Measurements from ENCODE around the gene SYT5.
"Not testable (repeated sequence)": the region's sequence is repeated elsewhere in the genome, so short reads cannot be mapped to it uniquely, and the experiment has no call there.

SYT5 gene

GRCh38 chr19:55208880-55209692 is 29.0 kb upstream of the SYT5 start, which contains the start of gene PTPRH:
PTPRH (minus strand) TSS chr19:55209501; CDS start chr19:55209433, 68 bp downstream.
- no peak for DNase-seq (ENCODE audit: low read depth in 1 of 2, low spot score in 1 of 2)

GRCh38 chr19:55206664-55207500 is 26.8 kb upstream of the SYT5 start:
- DNase-seq (ENCODE audit: low read depth in 1 of 2, low spot score in 1 of 2), result peak in 1 of 2 donors; percentile 32

- not testable (repeated sequence) for DNase-seq (ENCODE audit: low read depth in 1 of 2, low spot score in 1 of 2)
Observed at GRCh38 chr19:55202199-55202598, 22.1 kb upstream of the SYT5 start.

GRCh38 chr19:55199620-55200204 is 19.6 kb upstream of the SYT5 start:
- DNase-seq (ENCODE audit: low read depth in 1 of 2, low spot score in 1 of 2), result no peak

- no peak for DNase-seq (ENCODE audit: low read depth in 1 of 2, low spot score in 1 of 2)
Observed at GRCh38 chr19:55198651-55199050, 18.6 kb upstream of the SYT5 start.

- no peak for DNase-seq (ENCODE audit: low read depth in 1 of 2, low spot score in 1 of 2)
Observed at GRCh38 chr19:55197528-55197927, 17.4 kb upstream of the SYT5 start.

GRCh38 chr19:55196803-55197202 is 16.7 kb upstream of the SYT5 start:
- DNase-seq (ENCODE audit: low read depth in 1 of 2, low spot score in 1 of 2), result no peak

GRCh38 chr19:55193481-55193880 is 13.4 kb upstream of the SYT5 start:
- DNase-seq (ENCODE audit: low read depth in 1 of 2, low spot score in 1 of 2), result no peak

- DNase-seq (ENCODE audit: low read depth in 1 of 2, low spot score in 1 of 2), result no peak
Observed at GRCh38 chr19:55189403-55189835, 9.3 kb upstream of the SYT5 start.

GRCh38 chr19:55188625-55189024 is 8.5 kb upstream of the SYT5 start:
- DNase-seq (ENCODE audit: low read depth in 1 of 2, low spot score in 1 of 2), result no peak

- DNase-seq (ENCODE audit: low read depth in 1 of 2, low spot score in 1 of 2), result no peak
Observed at GRCh38 chr19:55186080-55186479, 6.0 kb upstream of the SYT5 start.

GRCh38 chr19:55181740-55182139 is 1.7 kb upstream of the SYT5 start:
- DNase-seq (ENCODE audit: low read depth in 1 of 2, low spot score in 1 of 2), result no peak

- DNase-seq (ENCODE audit: low read depth in 1 of 2, low spot score in 1 of 2), result peak; percentile 81 to 86
Observed at GRCh38 chr19:55178781-55179599, 1.1 kb downstream of the SYT5 start.

- no peak for DNase-seq (ENCODE audit: low read depth in 1 of 2, low spot score in 1 of 2)
Observed at GRCh38 chr19:55176076-55176475, 4.0 kb downstream of the SYT5 start.

- DNase-seq (ENCODE audit: low read depth in 1 of 2, low spot score in 1 of 2), result no peak
Observed at GRCh38 chr19:55175117-55175867, 4.8 kb downstream of the SYT5 start.

GRCh38 chr19:55174425-55175116 is 5.5 kb downstream of the SYT5 start:
- DNase-seq (ENCODE audit: low read depth in 1 of 2, low spot score in 1 of 2), result no peak

- DNase-seq (ENCODE audit: low read depth in 1 of 2, low spot score in 1 of 2), result no peak
Observed at GRCh38 chr19:55173714-55174409, 6.2 kb downstream of the SYT5 start.

GRCh38 chr19:55173186-55173713 is 6.8 kb downstream of the SYT5 start:
- no peak for DNase-seq (ENCODE audit: low read depth in 1 of 2, low spot score in 1 of 2)

GRCh38 chr19:55172741-55173140 is 7.3 kb downstream of the SYT5 start:
- no peak for DNase-seq (ENCODE audit: low read depth in 1 of 2, low spot score in 1 of 2)
